Activated CD8-positive, alpha-beta memory T cell treated with anti-CD3 and anti-CD28 coated beads, Interleukin-2, amount 50 U/mL, for 24 hours (primary cell): ENCODE results near the gene POLK.
"Not testable (repeated sequence)": the region's sequence is repeated elsewhere in the genome, so short reads cannot be mapped to it uniquely, and the experiment has no call there.

ENCODE experiments used
- DNase-seq: peaks from one replicate; pipeline ENCODE4 v3.0.0-alpha.2; 2020; ENCODE audit errors: extremely low read depth

The POLK gene

GRCh38 chr5:75610859-75611310 is 99.2 kb downstream of the POLK start:
- DNase-seq, result not testable (repeated sequence)

- DNase-seq, result no peak
Observed at GRCh38 chr5:75611311-75612225, 99.9 kb downstream of the POLK start, which contains the start of gene ANKDD1B. ANKDD1B (plus strand) TSS chr5:75611453; CDS start chr5:75611635, 182 bp downstream.

GRCh38 chr5:75612226-75612569 is 100.5 kb downstream of the POLK start:
- no peak for DNase-seq

- DNase-seq, result no peak
Observed at GRCh38 chr5:75612901-75613300, 101.2 kb downstream of the POLK start.

- no peak for DNase-seq
Observed at GRCh38 chr5:75614176-75614575, 102.5 kb downstream of the POLK start.

- no peak for DNase-seq
Observed at GRCh38 chr5:75616371-75616881, 104.7 kb downstream of the POLK start.

- no peak for DNase-seq
Observed at GRCh38 chr5:75616971-75617621, 105.4 kb downstream of the POLK start.

GRCh38 chr5:75617736-75618352 is 106.2 kb downstream of the POLK start:
- DNase-seq, result no peak

- no peak for DNase-seq
Observed at GRCh38 chr5:75620184-75620959, 108.7 kb downstream of the POLK start.

GRCh38 chr5:75622564-75622963 is 110.9 kb downstream of the POLK start:
- DNase-seq, result no peak

- no peak for DNase-seq
Observed at GRCh38 chr5:75623846-75624245, 112.2 kb downstream of the POLK start.

GRCh38 chr5:75626959-75627358 is 115.3 kb downstream of the POLK start:
- DNase-seq, result no peak

- DNase-seq, result no peak
Observed at GRCh38 chr5:75627801-75628200, 116.1 kb downstream of the POLK start.

GRCh38 chr5:75630875-75631274 is 119.2 kb downstream of the POLK start:
- DNase-seq, result no peak

GRCh38 chr5:75632321-75632720 is 120.6 kb downstream of the POLK start:
- DNase-seq, result no peak

GRCh38 chr5:75637949-75638348 is 126.3 kb downstream of the POLK start:
- no peak for DNase-seq

- no peak for DNase-seq
Observed at GRCh38 chr5:75639535-75640311, 128.0 kb downstream of the POLK start.

GRCh38 chr5:75640395-75640794 is 128.7 kb downstream of the POLK start:
- no peak for DNase-seq

GRCh38 chr5:75640826-75641225 is 129.1 kb downstream of the POLK start:
- DNase-seq, result no peak

- no peak for DNase-seq
Observed at GRCh38 chr5:75648712-75649111, 137.0 kb downstream of the POLK start.
